GM19193 (cell line): Measurements from ENCODE around the gene SLCO1C1.

Source experiments
- POLR2A ChIP-seq: IDR thresholded peaks from 4 replicates; pipeline ENCODE4 v1.6.1; 2011; ENCODE audit not compliant: insufficient read depth, insufficient read length; ENCODE audit errors: extremely low read depth

SLCO1C1 gene

DNA sequence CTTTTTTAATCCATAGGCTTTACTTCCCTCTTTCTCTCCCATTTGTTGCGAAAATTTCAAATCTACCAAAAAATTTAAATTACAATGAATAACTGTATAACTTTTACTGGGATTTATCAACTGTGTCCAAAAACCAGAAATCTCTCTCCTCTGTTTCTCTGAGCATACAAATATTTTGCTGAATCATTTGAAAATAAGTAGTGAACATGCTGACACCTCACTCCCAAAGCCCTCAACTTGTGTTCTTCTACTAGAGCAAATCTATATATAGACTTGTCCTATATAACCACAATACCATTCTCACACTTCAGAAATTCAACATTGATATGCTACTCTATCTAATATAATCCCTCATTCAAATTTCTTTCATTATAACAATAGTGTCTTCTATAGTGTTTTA, 53.1 kb downstream of the SLCO1C1 start:
- TF ChIP-seq POLR2A = no peak

DNA sequence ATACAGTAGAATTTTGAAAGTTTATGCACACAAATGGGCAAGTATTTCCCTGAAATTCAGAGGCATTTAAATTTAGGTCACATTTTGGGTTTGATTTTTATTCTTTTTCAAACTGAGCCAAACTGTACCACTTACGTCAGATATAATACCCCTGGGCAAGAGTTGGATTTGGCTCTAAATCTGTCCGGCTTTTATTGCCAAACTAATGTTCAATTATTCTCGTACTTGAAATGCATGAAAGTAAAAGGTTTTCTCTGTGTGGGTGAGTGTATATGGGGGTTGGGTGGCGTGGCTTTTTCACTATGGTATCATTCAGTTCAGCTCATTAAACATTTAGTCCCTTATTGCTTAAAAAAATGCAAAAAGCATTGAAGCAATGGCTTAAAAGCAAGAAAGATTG, 55.9 kb downstream of the SLCO1C1 start:
- no peak for TF ChIP-seq POLR2A

DNA sequence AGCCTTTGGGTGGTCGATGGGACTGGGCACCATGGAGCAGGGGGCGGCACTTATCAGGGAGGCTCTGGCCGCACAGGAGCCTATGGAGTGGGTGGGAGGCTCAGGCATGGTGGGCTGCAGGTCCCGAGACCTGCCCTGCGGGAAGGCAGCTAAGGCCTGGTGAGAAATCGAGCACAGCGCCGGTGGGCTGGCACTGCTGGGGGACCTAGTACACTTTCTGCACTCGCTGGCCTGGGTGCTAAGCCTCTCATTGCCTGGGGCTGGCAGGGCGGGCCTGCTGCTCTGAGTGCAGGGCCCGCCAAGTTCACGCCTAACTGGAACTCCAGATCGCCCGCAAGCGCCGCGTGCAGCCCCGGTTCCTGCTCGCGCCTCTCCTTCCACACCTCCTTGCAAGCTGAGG, 82.3 kb downstream of the SLCO1C1 start:
- TF ChIP-seq POLR2A = no peak

DNA sequence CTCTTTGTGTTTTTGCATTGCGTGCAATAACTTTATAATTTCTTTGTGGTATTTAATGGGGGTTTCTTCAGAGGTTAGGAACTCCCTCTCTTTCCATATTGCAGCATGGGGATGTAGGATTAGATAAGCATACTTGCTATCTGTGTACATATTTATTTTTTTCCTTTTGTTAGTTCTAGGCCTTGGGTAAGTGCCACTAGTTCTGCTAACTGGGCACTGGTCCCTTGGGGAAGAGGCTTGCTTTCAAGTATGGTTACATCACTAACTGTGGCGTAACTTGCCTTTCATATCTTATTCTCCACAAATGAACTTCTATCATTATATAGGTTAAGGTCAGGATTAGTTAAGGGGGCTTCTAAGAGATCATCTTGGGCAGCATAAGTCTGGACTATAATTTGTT, 83.8 kb downstream of the SLCO1C1 start:
- no peak for TF ChIP-seq POLR2A

DNA sequence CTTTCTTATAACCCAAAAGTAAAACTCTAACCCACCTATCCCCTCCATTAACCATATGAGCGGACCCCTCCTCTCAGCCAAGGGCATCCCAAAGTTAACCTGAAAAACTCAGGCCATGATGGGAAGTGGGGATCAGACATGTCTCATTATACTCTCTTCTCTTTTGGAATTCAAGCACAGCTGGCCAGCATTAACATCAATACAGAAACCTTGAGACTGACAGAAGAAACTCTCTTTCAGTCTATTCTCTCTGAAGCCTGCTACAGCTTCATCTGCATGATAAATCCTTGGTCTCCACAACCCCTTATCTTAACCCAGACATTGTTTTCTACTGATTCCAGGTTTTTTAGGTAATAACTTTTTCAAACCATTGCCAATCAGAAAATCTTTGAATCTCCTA, 97.8 kb downstream of the SLCO1C1 start:
- no peak for TF ChIP-seq POLR2A

DNA sequence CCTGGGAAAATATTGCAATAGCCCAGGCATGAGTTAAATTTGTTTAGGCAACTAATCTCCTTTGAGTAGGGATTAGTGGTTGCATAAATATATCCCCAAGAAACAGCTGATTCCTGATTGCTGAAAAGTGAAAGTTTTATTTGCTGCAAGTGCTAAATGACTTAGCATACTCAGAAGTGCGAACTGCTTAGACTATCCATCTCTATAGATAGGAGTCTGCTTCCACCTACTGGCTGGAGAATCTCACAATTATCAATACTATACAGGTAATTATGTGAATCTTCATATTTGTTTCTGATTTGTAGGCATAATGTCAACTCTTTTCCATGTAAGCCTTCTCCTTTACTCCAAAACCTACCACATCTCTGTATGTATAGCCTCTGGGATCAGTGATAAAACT, 103.4 kb downstream of the SLCO1C1 start:
- TF ChIP-seq POLR2A = no peak

DNA sequence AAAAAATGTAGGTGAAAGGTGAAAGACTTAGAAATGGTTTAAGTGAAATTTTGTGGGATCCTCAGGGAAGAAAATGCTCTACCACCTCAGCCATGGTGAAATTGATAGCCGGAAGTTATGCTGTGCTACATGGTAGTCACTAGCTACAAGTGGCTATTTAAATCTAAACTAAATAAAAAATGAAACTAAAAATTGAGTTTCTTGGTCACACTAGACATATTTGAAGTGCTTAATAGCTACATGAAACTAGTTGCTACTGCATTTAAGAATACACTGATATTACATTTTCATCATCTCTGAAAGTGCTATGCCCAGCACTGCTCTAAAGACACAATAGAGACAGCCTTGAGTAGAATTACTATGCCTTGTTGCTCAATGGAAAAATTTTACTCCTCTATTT, 105.0 kb downstream of the SLCO1C1 start:
- TF ChIP-seq POLR2A = no peak

DNA sequence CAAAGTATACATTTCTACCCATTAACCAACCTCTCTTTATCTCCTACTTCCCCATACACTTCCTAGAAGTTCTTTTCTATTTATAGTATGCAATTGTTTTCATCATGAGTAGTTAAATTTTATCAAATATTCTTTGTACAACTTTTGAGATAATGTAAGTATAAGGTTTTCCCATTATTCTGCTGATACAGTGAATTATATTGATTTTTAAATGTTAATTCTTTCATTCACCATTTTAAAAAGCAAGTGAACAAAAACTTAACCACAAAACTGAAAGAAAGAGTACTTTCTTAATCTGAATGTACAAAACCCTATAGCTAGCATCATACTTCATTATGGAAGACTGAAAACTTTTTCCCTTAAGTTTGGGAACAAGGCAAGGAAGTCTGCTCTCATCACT, 105.9 kb downstream of the SLCO1C1 start:
- no peak for TF ChIP-seq POLR2A
